ENCODE results near the gene ACKR4.

DNA sequence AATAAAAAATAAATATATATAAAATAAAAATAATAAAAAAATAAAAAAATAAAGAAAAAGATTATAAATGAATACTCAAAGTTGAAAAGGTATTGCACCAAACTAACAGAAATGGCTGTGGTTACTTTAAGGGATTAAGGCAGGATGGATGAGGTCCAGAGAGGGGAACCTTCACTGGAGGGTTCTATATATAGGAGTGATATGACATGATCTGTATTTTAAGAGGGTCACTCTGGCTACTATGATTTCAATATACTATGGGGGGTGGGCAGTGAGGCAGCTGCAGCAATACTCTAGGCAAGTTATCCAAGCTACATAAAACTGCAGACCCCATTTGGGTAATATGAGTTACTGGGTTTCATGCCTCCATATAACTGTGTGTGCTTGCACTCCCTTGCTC lies 38.0 kb downstream of the ACKR4 start:
- TF ChIP-seq CTCF (IDR thresholded peaks at IDR 0.05; ENCODE audit: borderline replicate concordance, extremely low read depth, low read length, poor library complexity, severe bottlenecking) (no peak), EZH2 (IDR thresholded peaks at IDR 0.05; ENCODE audit: borderline replicate concordance, low read depth, low read length, severe bottlenecking) (no peak)

All from DND-41 (cell line).